Sciatic nerve (tissue), 2 donors: ENCODE results near the gene LHCGR. TPM values are rescaled to one million over a fixed set of nuclear protein-coding genes. Genes with fewer than 3 reads are reported as not detected.

Experiments used
- ATAC-seq: fragments of 200-7000 bp; cut with Tn5 transposase; one replicate; pipeline ENCODE4 v1.9.1; 2020; ENCODE audit warnings: mild to moderate bottlenecking, moderate library complexity
- DNase-seq: peaks from one replicate; pipeline ENCODE4 v3.0.0-alpha.2; 2020; ENCODE audit warnings: low spot score
- intact Hi-C: fragments of 100-400 bp; cut with DNase I; formaldehyde crosslinking; loops from one replicate; pipeline ENCODE4 v1.14.2; 2022
- total RNA-seq: library from RNA; stranded (reverse); fragmentation: NEBNext Ultra II Directional; extraction: Animal tissue kit (Norgen Biotek cat#: 25700); gene quantifications from one replicate; pipeline ENCODE4 v1.2.1, GENCODE V29; 2021
- donor health status: DM: no; HTN: no; CAD: no.
- donor health status: DM: no; HTN: no; CAD: no.

Gene LHCGR
- total RNA-seq, 1 donor from 2014 or later: 12.4 TPM

DNA sequence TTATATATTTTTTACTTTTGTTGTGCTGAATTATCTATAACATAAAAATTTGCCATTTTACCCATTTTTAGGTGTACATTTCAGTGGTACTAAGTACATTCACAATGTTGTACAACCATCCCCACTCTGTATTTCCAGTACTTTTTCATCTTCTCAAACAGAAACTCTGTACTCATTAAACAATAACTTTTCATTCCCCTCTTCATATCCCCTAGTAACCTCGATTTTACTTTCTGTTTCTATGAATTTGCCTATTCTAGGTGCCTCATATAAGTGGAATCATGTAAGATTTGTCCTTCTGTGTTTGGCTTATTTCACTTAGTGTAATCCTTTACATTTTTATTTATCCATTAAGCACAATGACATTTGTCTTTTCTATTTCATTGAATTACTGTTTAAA is 86.5 kb downstream of the LHCGR start:
- no peak for ATAC-seq
- DNase-seq: no peak
- intact Hi-C loops: no loop called here

DNA sequence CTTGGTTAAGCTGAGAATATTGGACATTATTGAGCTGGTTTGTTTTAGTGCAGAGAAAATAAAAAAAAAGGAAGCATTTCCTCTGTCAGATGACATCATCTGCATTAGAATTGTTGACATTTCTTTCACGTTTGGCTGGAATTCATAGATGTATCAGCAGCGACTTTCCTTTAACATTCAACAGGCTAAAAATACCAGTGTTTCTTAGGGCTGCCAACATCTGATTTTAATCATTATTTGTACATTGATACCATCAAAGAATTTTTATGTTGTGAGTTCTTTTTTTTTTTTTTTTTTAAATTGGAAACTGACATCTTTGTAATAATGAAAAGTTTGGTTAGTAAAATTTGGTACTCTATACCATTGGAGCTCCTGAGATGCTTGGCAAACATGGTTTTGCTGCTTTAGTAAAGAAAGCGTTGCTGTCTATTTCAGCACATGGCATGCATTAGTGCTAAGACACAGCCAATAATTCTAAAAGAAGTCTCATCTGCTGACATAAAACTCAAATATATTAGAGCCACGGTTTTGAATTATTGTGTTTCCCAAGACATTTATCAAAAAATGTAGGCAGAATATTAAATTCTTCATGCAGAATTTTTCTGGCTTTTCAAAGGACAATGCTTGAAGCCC is 104.2 kb downstream of the LHCGR start:
- intact Hi-C loops: no loop called here
- ATAC-seq (no peak), DNase-seq (no peak)

DNA sequence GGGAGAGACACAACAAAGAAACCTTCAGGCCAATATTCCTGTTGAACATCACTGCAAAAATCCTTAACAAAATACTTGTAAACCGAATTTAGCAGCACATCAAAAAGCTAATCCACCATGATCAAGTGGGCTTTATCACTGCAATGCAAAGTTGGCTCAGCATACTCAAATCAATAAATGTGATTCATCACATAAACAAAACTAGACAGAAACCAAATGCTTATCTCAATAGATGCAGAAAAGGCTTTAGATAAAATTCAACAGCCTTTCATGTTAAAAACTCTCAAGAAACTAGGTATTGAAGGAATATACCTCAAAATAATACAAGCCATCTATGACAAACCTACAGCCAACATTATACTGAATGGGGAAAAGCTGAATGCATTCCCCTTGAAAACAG is 117.3 kb downstream of the LHCGR start:
- intact Hi-C loops: no loop called here
- DNase-seq: no peak
- no peak for ATAC-seq

Other genes starting within 250 kb of the LHCGR start
- gene STON1, start 225.6 kb downstream of the LHCGR start, total RNA-seq: 55.3 TPM
- gene GTF2A1L, start 137.9 kb downstream of the LHCGR start, total RNA-seq: 1.4 TPM